ENCODE data around the gene IL31. TPM values are rescaled to one million over a fixed set of nuclear protein-coding genes. Genes with fewer than 3 reads are reported as not detected.
"Not testable (repeated sequence)": the region's sequence is repeated elsewhere in the genome, so short reads cannot be mapped to it uniquely, and the experiment has no call there.

IL31 gene
- not detected in 2 replicates for total RNA-seq (2014; rRNA removed; shearing (Covaris generic))

DNA sequence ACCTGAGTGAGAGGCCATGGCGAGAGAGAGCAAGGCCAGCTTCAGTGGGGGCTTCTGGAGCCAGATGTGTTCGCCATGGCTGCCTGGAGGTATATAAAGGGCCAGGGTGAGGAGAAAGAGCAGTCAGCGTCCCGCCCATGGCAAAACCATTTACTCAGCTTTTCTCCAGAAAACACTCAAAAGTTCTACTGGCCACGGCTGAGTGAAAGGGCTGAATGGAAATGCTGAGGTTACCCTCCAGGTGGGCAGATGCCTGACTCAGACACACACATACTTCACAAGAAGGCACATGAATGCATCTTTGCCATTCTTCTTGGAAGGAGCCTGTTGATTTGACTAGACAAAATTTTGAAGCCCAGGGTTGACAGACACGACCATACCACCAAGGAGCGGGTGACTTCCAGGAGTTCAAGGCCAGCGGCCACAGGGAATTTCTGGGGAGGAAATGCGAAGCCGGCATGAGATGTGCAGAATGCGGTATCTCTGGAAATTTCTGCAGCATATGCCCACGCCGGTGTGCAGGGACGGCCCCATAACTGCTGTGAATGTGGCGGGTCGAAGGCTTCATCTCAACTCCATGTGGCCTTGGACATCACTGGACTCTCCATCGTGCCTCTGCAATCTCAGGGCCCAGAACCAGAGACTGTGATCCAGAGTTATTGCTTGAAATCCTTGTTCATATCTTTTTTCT is at the start of gene IL31:
Gene IL31 (minus strand): TSS at position 67 of the 691 bp plus-strand sequence. CDS start 49 bp downstream, at position 18.
- no peak for DNase-seq (ENCODE audit: low read depth)

DNA sequence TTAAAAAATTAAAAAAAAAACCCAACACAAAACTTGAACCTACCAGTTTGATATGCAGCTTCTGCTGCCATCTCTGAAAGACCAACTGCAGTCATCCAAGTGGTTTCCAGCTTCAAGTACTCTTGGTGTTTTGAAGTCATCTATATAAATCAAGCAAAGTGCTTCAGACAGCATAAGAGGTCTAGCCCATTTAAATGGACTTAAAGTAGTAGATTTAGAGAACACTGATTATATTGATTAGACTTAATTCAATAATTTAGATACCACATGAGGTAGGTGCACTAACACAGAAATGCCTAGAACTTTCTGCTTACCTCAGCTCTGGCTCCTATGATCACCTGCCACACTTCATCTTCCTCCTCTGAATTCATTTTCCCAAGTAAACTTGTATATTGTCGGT is 42.4 kb upstream of the IL31 start:
- no peak for DNase-seq (ENCODE audit: low read depth)

DNA sequence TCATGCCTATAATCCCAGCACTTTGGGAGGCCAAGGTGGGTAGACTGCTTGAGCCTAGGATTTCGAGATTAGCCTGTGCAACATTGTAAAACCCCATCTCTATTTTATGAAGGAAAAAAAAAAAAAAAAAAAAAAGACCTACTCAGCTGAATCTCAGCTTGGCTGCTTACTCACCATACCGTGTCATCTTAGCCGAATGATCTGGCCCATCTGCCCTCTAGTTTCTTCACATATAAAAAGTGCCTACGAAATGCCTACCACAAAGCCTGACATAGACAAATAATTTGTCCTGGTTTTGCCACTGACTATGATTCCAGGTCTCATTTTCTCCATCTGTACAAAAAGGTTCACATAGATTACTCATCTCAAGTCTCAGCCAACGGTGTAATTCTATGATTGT is 41.8 kb upstream of the IL31 start:
- no peak for DNase-seq (ENCODE audit: low read depth)

DNA sequence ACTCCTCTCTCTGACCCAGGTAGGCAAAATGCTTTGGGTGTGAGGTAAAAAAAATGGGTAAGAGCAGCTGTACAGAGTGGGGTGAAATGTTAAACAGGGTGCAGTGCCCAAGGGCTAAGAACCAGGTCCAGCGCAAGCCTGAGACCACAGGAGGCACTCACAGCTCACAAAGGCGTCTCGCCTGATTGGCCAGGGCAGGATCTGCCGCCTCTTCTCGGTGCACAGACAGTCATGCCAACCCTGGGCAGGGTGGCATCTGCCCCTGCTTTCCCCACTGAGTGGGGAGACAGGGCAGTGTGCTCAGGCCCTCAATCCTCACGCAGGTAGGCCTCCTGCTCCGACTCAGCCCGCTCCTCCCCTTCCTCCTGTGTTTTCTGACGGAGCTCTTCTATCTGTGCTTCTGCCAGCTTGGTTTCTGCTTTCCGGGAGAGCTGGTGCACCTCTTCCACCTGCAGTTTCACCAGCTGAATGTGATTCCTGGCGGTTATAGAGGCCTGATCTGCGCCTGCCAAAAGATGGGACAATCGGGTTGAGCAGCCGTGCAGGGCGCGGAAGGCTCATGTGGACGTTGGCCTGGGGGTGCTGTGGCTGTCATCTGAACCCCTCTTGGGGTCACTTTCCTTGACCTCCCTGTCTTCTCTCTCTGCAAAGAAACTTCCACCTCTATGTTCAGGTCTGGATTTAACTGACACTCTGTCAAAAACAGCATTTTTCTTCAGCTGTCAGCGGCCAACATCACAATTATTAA is 34.2 kb upstream of the IL31 start:
- no peak for DNase-seq (ENCODE audit: low read depth)

DNA sequence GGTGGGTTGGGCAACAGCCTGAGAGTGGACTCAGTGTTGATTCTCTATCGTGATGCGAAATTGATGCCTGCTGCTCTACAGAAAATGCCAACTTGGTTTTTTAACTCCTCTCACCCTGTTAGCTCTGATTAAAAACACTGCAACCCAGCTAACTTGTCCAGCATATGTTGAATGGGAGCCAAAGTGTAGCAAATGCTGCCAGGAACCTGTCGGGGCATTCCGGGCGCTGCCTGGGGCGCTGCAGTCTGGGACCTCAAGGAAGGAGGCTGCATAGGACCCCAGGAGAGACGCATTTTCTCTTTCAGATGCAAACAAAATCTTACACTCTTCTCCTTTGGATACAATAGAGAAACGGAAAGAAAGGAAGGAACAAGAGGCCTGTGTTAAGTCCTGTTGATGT is 33.4 kb upstream of the IL31 start:
- DNase-seq (ENCODE audit: low read depth), result no peak

DNA sequence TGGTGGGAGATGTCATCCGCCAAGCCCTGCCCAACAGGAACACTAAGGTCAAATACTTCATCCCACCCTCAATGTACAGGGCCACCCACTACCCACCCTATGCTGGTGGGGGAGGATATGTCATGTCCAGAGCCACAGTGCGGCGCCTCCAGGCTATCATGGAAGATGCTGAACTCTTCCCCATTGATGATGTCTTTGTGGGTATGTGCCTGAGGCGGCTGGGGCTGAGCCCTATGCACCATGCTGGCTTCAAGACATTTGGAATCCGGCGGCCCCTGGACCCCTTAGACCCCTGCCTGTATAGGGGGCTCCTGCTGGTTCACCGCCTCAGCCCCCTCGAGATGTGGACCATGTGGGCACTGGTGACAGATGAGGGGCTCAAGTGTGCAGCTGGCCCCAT is 33.0 kb upstream of the IL31 start:
- no peak for DNase-seq (ENCODE audit: low read depth)

DNA sequence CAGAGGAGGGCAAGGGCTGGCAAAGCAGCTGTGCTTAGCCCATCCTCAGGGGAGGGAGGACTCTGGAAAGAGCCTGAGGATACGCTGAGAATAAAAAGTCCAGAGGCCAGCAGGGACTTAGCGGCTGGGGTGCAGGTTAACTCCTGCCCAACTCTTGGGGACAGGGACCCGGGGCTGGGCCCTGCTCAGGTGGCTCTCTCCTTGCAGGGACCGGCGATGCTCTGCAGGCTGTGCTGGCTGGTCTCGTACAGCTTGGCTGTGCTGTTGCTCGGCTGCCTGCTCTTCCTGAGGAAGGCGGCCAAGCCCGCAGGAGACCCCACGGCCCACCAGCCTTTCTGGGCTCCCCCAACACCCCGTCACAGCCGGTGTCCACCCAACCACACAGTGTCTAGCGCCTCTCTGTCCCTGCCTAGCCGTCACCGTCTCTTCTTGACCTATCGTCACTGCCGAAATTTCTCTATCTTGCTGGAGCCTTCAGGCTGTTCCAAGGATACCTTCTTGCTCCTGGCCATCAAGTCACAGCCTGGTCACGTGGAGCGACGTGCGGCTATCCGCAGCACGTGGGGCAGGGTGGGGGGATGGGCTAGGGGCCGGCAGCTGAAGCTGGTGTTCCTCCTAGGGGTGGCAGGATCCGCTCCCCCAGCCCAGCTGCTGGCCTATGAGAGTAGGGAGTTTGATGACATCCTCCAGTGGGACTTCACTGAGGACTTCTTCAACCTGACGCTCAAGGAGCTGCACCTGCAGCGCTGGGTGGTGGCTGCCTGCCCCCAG is 32.3 kb upstream of the IL31 start:
- DNase-seq (ENCODE audit: low read depth), result no peak

DNA sequence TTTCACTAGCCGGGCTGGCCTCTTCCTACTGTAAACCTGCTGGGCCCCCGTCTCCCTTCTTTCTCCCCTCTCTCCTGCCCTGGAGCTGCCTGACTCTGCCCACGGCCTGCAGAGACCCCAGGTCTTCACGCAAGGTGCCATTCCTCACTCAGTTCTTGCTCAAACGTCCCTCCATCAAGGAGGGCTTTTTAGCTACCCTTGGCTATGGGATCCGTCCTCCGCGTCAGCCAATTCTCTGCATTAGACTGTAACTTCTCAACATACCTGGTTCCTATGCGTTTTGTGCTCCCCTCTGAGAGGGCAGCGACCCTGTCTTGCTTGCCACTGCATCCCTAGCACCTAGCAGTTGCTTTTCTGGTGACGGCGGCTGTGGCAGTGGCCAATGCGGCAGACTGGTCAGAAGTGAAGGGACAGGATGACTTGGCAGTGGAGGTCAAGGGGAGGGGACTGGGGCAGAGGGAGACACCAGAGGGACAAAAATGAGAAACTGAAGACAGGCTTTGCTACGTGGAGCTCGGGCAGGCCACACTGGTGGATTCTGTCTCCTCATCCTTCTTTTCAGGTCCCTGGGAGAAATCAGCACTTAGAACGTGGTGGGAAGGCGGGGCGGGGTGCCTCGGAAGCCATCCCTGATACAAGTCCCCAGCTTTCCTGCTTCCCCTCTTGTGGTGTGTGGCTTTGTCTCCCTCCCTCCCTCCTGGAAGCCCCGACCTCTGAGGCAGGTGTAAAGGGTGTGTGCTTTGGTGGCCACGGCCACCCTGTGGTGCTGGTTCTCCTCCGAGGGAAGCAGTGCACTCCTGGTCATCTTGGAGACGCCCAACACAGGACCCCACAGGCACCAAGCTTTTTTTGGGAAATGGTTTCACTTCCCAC is 31.3 kb upstream of the IL31 start:
- peak; percentile 31 for DNase-seq (ENCODE audit: low read depth)

DNA sequence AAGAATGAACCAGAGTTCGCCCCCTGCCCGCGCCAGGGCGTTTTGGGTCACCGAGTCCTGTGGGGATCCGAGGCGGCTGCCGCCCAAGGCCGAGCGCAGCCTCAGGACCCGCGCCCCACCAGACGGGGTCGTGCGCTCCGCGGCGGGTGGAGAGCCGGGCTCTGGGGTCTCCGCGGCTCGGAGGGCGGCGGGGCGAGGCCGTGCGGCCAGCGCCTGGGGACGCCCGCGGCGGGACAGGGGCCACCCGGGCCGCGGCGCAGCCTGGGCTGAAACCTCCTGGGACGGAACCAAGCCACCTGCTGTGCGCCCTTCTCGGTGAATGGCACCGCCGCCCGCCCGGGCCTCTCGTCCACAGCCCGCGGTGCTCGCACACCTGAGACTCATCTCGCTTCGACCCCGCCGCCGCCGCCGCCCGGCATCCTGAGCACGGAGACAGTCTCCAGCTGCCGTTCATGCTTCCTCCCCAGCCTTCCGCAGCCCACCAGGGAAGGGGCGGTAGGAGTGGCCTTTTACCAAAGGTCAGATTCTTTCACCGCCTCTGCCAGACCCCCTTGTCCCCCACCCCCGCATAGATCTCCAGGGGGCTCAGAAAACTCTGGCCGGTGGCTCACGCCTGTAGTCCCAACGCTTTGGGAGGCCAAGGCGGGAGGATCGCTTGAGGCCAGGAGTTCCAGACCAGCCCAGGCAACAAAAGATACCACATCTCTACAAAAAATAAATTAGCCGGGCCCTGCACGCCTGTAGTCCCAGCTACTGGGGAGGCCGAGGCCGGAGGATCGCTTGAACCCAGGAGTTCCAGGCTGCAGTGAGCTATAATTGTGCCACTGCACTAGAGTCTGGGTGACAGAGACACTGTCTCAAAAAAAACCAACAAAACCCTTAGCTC is 30.4 kb upstream of the IL31 start:
- DNase-seq (ENCODE audit: low read depth), result peak; percentile 31

DNA sequence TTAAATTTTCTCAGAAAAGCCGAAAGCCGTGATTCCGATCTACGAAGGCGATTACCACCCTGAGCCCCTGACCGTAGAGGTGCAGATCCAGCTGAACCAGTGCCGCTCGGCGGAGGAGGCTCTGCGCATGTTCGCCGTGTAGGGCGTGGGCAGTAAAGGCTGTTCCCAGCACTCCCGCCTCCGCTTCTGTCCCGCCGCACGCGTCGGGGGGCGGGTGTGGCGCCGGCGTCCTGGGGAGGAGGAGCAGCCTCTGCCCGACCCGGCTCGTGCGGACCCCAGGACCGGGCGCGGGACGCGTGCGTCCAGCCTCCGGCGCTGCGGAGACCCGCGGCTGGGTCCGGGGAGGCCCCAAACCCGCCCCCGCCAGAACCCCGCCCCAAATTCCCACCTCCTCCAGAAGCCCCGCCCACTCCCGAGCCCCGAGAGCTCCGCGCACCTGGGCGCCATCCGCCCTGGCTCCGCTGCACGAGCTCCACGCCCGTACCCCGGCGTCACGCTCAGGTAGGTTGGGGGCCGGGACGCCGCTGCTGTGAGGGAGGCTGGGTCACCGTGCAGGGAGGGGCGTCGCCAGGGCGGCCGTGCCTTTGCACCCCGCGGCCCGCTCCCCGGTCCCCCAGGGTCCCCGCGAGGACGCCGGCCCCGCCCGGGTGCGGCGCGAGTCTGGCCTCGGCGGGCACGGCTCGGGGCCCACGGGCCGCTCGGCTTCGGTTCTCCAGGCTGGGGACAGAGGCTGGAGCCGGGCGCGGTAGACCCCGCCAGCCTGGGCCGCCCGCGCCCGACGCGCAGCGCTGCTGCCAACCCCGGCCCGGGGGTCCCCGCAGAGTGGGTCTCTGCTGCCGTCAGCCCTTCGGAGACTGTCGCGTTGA is 29.5 kb upstream of the IL31 start, which contains the start of gene B3GNT4:
Gene B3GNT4 (plus strand): TSS at position 409 of the 866 bp plus-strand sequence. CDS start 910 bp downstream, outside the sequence.
- DNase-seq (ENCODE audit: low read depth), result peak; percentile 76

DNA sequence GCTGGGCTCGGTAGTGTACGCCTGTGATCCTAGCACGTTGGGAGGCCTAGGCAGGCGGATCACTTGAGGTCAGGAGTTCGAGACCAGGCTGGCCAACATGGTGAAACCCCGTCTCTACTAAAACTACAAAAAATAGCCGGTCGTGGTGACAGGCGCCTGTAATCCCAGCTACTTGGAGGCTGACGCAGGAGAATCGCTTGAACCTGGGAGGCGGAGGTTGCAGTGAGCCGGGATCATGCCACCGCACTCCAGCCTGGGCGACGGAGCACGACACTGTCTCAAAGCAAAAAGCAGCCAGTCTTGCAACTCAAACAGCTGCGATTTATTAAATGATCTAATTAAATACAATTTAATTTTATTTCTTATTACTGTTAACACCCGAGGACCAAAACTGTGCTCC is 28.8 kb upstream of the IL31 start:
- not testable (repeated sequence) for DNase-seq (ENCODE audit: low read depth)

DNA sequence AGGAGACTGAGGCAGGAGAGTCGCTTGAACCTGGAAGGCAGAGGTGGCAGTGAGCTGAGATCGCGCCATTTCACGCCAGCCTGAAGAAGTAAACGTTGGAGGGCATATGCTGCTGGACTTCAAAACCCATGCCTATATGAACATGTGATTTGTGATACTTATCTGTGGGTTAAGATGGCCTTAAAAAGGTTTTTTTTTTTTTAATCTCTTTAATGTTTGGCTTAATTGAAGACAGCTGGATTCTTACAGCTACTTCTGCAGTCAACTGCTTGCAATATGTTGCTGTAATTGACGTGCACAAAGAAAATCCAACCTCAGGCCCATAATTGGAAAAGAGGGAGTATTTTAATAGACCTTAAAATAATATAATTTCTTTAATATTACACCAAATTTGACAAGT is 28.0 kb upstream of the IL31 start:
- no peak for DNase-seq (ENCODE audit: low read depth)

DNA sequence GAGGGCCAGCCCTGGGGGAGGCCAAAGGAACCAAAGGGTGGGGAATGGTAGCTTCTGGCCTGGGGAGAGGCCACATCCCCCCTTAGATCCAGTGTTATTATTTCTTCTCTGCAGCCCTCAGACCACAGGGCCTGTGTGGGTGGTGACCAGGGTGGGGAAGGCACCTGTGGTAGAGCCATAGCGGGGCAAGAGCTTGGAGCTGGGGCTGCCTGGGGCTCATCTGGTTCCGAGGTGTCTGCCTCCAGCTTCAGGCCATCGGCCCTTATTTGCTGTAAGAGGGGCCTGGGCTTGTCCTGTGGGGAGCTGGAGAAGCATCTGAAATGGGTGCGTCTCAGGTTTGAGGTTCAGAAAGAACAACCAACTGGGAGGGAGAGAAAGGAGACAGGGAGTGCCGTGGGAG is 27.4 kb upstream of the IL31 start:
- no peak for DNase-seq (ENCODE audit: low read depth)

DNA sequence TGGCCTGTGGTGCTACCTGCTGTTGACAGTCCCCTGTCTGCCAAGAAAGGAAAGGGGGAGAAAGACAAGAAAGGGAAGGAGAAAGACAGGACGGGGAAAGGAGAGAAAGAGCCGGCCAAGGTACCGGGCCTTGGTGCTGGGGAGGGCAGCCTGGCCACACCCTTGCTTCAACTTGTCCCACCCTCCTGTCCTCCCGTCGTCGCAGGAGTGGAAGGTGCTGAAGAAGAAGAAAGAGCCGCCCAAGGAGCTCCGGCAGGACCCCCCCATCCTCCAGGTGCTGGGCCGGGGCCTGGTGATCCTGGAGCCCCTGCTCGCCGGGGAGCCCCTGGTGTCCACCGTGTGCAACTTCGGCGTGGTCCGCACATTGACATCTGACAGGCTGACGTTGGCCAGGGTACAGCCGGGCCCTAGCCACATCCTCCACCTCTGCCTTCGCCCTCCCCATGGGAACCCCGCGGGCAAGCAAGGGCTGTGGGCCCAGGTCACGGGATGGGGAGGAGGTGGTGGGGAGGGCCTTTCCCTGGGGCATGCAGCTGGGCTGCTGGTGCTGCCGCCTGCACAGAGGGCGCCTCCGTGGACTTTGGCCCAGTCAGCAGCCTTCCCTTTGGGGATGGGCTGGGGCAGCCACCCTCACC is 26.6 kb upstream of the IL31 start:
- DNase-seq (ENCODE audit: low read depth), result no peak

DNA sequence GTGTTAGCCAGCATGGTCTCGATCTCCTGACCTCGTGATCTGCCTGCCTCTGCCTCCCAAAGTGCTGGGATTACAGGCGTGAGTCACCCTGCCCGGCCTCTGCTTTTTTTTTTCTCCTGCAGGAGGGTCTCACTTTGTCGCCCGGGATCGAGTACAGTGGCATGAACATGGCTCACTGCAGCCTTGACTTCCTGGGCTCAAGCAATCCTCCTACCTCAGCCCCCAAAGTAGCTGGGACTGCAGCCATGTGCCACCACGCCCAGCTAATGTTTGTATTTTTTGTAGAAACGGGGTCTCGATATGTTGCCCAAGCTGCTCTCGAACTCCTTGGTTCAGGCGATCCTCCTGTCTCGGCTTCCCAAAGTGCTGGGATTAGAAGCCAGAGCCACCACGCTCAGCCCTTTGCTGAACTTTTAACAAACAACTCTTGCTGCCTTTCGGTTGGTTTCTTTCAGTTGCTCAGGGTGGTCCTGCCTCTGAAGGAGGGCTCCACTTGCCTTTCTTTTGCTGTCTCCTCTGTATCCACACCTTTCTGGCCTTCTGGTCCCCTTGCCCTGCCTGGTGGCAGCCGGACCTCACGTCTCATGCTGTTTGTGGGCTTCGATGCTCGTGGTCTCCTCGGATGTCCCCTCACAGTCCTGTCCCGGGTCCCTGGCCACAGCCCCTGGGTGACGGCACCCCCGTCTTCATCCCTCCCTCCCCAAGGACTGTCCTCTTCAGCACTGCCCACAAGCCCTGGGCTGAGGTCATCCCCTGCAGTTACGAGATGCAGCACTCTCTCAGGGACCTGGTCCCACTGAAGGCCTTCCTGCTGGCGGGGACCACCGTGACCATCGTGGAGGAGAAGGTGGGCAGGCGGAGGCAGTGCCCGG is 25.7 kb upstream of the IL31 start:
- DNase-seq (ENCODE audit: low read depth), result no peak

DNA sequence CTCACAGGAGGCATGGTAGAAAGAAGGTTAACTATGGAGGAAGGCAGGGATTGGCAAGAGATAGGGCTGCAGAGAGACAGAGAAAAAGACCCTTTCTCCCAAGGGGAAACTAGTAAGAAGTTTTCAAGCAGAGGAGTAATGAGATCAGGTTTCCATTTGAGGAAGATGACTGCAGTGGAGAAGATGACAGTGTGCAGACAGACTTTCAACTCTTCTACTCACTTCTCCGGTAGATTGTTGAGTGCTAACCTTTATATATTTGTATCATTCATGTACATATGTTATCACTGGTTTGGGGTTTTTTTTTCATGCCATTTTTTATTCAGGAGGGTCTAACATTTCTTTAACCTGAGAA is 23.6 kb upstream of the IL31 start:
- DNase-seq (ENCODE audit: low read depth), result no peak

DNA sequence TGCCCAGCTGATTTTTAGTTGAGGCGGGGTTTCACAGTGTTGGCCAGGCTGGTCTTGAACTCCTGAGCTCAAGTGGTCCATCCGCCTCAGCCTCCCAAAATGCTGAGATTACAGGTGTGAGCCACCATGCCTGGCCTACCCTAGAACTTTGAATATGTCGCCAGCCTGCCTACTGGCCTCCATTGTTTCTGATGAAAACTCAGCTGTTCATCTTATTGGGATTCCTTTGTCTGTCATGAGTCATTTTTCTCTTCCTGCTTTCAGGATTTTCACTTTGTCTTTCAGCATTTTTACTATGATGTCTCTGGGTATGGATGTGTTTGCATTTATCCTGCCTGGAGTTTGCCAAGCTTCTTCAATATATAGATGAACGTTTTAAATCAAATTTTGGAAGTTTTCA is 21.4 kb upstream of the IL31 start:
- DNase-seq (ENCODE audit: low read depth), result no peak

DNA sequence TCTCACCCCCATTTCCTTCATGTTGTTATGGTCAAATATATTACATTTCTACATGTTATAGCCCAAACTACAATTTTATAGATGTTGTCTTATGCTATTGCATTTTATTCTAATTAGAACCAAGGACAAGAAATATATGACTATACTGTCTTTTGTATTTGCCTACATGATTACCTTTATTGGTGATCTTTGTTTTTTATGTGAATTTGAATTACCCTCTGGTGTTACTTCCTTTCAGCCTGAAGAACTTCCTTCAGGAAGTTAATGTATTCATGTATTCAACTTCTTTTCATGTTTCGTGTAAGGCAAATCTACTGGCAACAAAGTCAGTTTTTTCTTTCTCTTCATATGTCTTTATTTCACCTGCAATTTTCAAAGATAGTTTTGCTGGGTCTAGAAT is 20.8 kb upstream of the IL31 start:
- DNase-seq (ENCODE audit: low read depth), result no peak

Measured in Daoy (cell line).